GM12878 (cell line): Measurements from ENCODE around the gene ELFN2.

ENCODE experiments used
- CTCF ChIP-seq, 3 experiments: IDR thresholded peaks in 2 of 3; conservative IDR thresholded peaks in 1 of 3; 2 replicates each; pipeline ENCODE4 v1.5.1; 2011; ENCODE audit warnings: low read depth in 3 of 3, low read length in 3 of 3, mild to moderate bottlenecking in 3 of 3, control low read depth in 2 of 3, moderate library complexity in 2 of 3, inconsistent platforms in 1 of 3, mixed read lengths in 1 of 3; ENCODE audit not compliant: control insufficient read depth in 2 of 3, insufficient read depth in 1 of 3; ENCODE audit errors: extremely low read depth in 1 of 3
- HDAC2 ChIP-seq: fragments of 200-600 bp; sonication (generic); IDR thresholded peaks from 2 replicates; pipeline ENCODE4 v1.6.1; 2017
- MAX ChIP-seq: IDR thresholded peaks from 2 replicates; pipeline ENCODE4 v1.6.1; 2012; ENCODE audit warnings: low read depth, low read length, improper control_type of control experiment
- POLR2A ChIP-seq: IDR thresholded peaks from 2 replicates; pipeline ENCODE4 v1.6.1; 2011; ENCODE audit warnings: low read depth, mild to moderate bottlenecking, low read length
- SMC3 ChIP-seq: IDR thresholded peaks from 2 replicates; pipeline ENCODE4 v1.6.1; 2011; ENCODE audit warnings: low read length, improper control_type of control experiment, borderline replicate concordance
- TCF3 ChIP-seq: IDR thresholded peaks from 2 replicates; pipeline ENCODE4 v1.6.1; 2012; ENCODE audit warnings: low read depth, mild to moderate bottlenecking, low read length, borderline replicate concordance; ENCODE audit not compliant: insufficient read depth
- YY1 ChIP-seq: IDR thresholded peaks from 2 replicates; pipeline ENCODE4 v1.6.1; 2011; ENCODE audit warnings: low read depth, mild to moderate bottlenecking, low read length
- ZNF687 ChIP-seq: fragments of 450-650 bp; IDR thresholded peaks from 2 replicates; pipeline ENCODE4 v1.6.1; 2017; ENCODE audit warnings: mild to moderate bottlenecking, moderate library complexity

- TF ChIP-seq MAX (no peak), CTCF (IDR thresholded peaks at IDR 0.05 in 2 of 3, conservative IDR thresholded peaks at IDR 0.05 in 1 of 3; ENCODE audit: control insufficient read depth in 2 of 3, extremely low read depth in 1 of 3, insufficient read depth in 1 of 3, low read depth in 3 of 3, low read length in 3 of 3) (no peak), SMC3 (no peak), YY1 (no peak), HDAC2 (no peak), ZNF687 (no peak), POLR2A (no peak), TCF3 (no peak)
These were observed 19.4 kb downstream of the ELFN2 start for GRCh38 chr22:37407856-37408255.
